ENCODE measurements around the gene OTOGL. TPM values are rescaled to one million over a fixed set of nuclear protein-coding genes. Genes with fewer than 3 reads are reported as not detected.

OTOGL gene
- total and polyA plus RNA-seq, 4 donors, result 0.20 to 0.62 (median 0.54) TPM; not detected in 1

DNA sequence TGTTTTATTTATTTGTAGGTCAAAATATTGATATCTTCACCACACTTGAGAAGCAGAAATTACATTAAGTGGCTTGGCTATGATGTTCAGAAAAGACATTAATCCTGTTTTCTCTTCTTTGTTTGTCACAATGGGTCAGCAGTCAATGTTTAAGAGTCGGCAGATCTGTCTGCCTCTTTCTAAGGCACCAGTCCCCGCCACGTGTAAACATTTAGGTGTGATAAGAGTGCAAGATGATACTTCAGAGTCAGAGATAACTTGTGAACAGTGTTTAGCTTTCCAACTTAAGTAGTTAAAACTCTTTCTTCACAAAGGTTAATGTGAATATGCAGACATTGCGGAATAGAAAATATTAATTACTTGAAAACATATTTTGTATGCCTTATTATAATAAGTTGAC, 160.9 kb downstream of the OTOGL start:
- Histone ChIP-seq H3K9me3 (ENCODE audit: control insufficient read depth, low read length) (no peaks in the 10 kb centered on the region), H3K27me3 (ENCODE audit: control insufficient read depth in 1 of 2, insufficient read depth in 2 of 2, low read length in 1 of 2) (peaks cover 0 to 2% of the 10 kb centered on the region in 2 donors), H3K27ac (ENCODE audit: low read depth in 1 of 2, low read length in 2 of 2) (no peak overlapping the region), H3K36me3 (ENCODE audit: control insufficient read depth in 1 of 2, insufficient read depth in 2 of 2, low read length in 1 of 2) (no peaks in the 10 kb centered on the region), H3K4me1 (ENCODE audit: control insufficient read depth in 1 of 2, insufficient read depth in 2 of 2, low read length in 2 of 2) (no peaks in the 10 kb centered on the region), H3K4me3 (ENCODE audit: low read length in 2 of 2) (no peak overlapping the region)
- intact Hi-C loops (cut with DNase I), result loop anchor here in 1 of 2 donors (10.0 kb wide), 1 partner anchor 705 kb away; no protein-coding TSS in a partner anchor
- ATAC-seq (ENCODE audit: low FRiP score) (no peak), DNase-seq (no peak)
- WGBS, 2 donors, result 76 to 77% methylated on average over 4 of the region's 4 CpGs

DNA sequence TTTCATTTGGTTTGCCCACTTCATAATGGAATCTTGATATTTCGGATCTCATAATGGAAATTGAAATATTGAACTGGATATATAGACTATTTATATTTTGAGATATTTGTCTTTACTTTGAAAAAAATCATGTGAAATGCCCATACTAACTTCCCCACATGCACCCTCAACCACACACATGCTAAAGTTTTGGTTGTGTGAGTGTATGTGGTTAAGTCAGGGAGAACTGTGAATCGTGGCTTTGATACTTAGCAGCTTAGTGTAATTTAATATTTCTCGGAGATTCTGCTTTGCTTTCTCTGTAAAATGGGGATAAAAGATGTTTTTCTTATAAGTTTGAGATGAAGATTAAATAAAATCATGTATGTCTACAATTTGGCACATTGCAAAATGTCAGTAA, 162.1 kb downstream of the OTOGL start:
- ATAC-seq (ENCODE audit: low FRiP score), result no peak

DNA sequence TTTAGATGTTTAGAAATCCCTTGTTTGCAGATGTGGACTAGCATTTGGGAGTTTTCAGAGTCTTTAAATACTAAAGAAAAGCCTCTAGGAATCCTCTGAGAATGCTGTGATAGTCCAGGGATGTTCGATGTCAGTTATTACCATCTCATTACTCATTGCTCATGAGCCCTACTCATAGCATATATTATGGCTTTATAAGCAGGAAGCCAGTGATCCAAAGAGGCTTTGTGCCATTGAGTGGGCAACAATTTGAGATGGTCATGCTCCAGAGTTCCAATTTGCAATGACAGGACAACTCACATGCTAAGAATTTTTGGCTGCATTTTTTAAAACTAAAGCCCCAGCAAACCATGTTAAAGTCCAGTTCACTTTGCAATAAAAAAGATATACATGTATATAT, 163.0 kb downstream of the OTOGL start:
- Histone ChIP-seq H3K4me1 (ENCODE audit: control insufficient read depth in 1 of 2, insufficient read depth in 2 of 2, low read length in 2 of 2) (no peaks in the 10 kb centered on the region), H3K36me3 (ENCODE audit: control insufficient read depth in 1 of 2, insufficient read depth in 2 of 2, low read length in 1 of 2) (no peaks in the 10 kb centered on the region), H3K27me3 (ENCODE audit: control insufficient read depth in 1 of 2, insufficient read depth in 2 of 2, low read length in 1 of 2) (peaks cover 0 to 2% of the 10 kb centered on the region in 2 donors), H3K9me3 (ENCODE audit: control insufficient read depth, low read length) (no peaks in the 10 kb centered on the region), H3K27ac (ENCODE audit: low read depth in 1 of 2, low read length in 2 of 2) (no peak overlapping the region), H3K4me3 (ENCODE audit: low read length in 2 of 2) (no peak overlapping the region)
- 73 to 86% methylated on average over 1 of the region's 1 CpG for WGBS, 2 donors
- ATAC-seq (ENCODE audit: low FRiP score), result no peak
- intact Hi-C loops (cut with DNase I), result loop anchor here in 1 of 2 donors (10.0 kb wide), 1 partner anchor 708 kb away; no protein-coding TSS in a partner anchor
- DNase-seq, result no peak

More for the DNA sequence above, 162.1 kb downstream of the OTOGL start:
- Histone ChIP-seq H3K4me1 (ENCODE audit: control insufficient read depth in 1 of 2, insufficient read depth in 2 of 2, low read length in 2 of 2) (no peaks in the 10 kb centered on the region), H3K27me3 (ENCODE audit: control insufficient read depth in 1 of 2, insufficient read depth in 2 of 2, low read length in 1 of 2) (peaks cover 0 to 2% of the 10 kb centered on the region in 2 donors), H3K4me3 (ENCODE audit: low read length in 2 of 2) (no peak overlapping the region), H3K27ac (ENCODE audit: low read depth in 1 of 2, low read length in 2 of 2) (no peak overlapping the region), H3K36me3 (ENCODE audit: control insufficient read depth in 1 of 2, insufficient read depth in 2 of 2, low read length in 1 of 2) (no peaks in the 10 kb centered on the region), H3K9me3 (ENCODE audit: control insufficient read depth, low read length) (no peaks in the 10 kb centered on the region)
- DNase-seq, result no peak
- WGBS, 2 donors, result 88 to 89% methylated on average over 3 of the region's 3 CpGs
- intact Hi-C loops (cut with DNase I), result loop anchor here in 1 of 2 donors (10.0 kb wide), 1 partner anchor 707 kb away; no protein-coding TSS in a partner anchor

DNA sequence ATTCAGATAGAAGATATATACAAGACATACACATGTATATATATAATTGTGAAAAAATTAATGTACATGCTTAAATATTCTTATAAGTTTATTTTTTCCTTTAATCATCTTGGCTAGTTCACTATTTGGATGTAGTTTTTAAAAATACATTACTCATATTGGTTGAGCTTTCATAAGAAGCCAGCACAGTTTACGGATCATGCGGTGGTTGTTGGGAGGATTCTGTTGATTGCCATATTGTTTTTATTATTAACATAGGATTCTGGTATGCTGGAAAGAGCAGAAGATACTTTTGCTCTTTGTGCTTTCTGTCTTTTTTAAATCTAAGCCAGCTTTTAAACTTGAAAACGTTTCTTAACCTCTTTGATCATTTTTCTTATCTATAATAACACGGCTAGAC, 163.4 kb downstream of the OTOGL start:
- no peaks in the 10 kb centered on the region for H3K9me3 ChIP-seq (ENCODE audit: control insufficient read depth, low read length)
- WGBS, 2 donors, result 50 to 58% methylated on average over 4 of the region's 4 CpGs
- no peak overlapping the region for H3K4me3 ChIP-seq (ENCODE audit: low read length in 2 of 2)
- ATAC-seq (ENCODE audit: low FRiP score), result no peak
- no peaks in the 10 kb centered on the region for H3K4me1 ChIP-seq (ENCODE audit: control insufficient read depth in 1 of 2, insufficient read depth in 2 of 2, low read length in 2 of 2)
- intact Hi-C loops (cut with DNase I), result loop anchor here in 1 of 2 donors (10.0 kb wide), 1 partner anchor 708 kb away; no protein-coding TSS in a partner anchor
- H3K27ac ChIP-seq (ENCODE audit: low read depth in 1 of 2, low read length in 2 of 2), result no peak overlapping the region
- no peaks in the 10 kb centered on the region for H3K36me3 ChIP-seq (ENCODE audit: control insufficient read depth in 1 of 2, insufficient read depth in 2 of 2, low read length in 1 of 2)
- DNase-seq, result no peak
- H3K27me3 ChIP-seq (ENCODE audit: control insufficient read depth in 1 of 2, insufficient read depth in 2 of 2, low read length in 1 of 2), result peaks cover 0 to 2% of the 10 kb centered on the region in 2 donors

DNA sequence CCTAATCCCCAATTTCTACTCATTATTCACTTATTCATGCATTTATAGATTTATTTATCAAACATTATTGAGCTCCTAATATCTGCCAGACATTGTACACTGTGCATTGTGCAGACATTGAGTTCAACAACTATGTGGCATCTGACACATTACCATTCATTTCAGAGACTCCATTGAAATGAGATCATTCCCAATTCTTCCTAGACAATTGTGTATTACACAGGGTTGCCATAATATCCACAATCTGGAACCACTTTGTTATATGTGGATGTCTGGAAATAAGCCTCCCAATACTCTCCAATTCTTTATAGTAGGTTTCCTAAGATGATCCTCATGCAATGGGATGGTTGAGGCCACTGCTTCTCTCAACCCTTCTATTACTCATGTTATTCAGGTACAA, 165.0 kb downstream of the OTOGL start:
- Histone ChIP-seq H3K36me3 (ENCODE audit: control insufficient read depth in 1 of 2, insufficient read depth in 2 of 2, low read length in 1 of 2) (no peaks in the 10 kb centered on the region), H3K27ac (ENCODE audit: low read depth in 1 of 2, low read length in 2 of 2) (no peak overlapping the region), H3K9me3 (ENCODE audit: control insufficient read depth, low read length) (no peaks in the 10 kb centered on the region), H3K27me3 (ENCODE audit: control insufficient read depth in 1 of 2, insufficient read depth in 2 of 2, low read length in 1 of 2) (peaks cover 0 to 2% of the 10 kb centered on the region in 2 donors), H3K4me3 (ENCODE audit: low read length in 2 of 2) (no peak overlapping the region), H3K4me1 (ENCODE audit: control insufficient read depth in 1 of 2, insufficient read depth in 2 of 2, low read length in 2 of 2) (no peaks in the 10 kb centered on the region)
- DNase-seq, result no peak
- intact Hi-C loops (cut with DNase I), result loop anchor here in 1 of 2 donors (10.0 kb wide), 1 partner anchor 710 kb away; no protein-coding TSS in a partner anchor
- no peak for ATAC-seq (ENCODE audit: low FRiP score)

DNA sequence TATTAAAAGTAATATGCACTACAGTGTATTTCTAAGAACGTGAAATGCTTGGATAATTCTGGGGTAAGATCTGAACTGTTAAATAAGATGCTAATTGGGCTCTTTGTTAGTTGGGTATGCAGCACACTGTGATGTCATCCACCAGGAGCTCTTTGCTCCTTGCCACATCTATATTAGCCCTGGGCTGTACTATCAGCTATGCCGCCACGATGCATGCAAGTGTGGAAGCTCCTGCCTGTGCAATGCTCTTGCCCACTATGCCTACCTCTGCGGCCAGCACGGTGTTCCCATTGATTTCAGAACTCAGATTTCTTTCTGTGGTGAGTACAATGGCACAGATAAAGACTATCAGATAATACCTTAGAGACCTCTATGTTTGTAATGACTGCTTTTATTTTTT, 165.6 kb downstream of the OTOGL start:
- intact Hi-C loops (cut with DNase I), result loop anchor here in 1 of 2 donors (10.0 kb wide), 1 partner anchor 710 kb away; no protein-coding TSS in a partner anchor
- WGBS, 2 donors, result 91 to 94% methylated on average over 5 of the region's 5 CpGs
- H3K4me1 ChIP-seq (ENCODE audit: control insufficient read depth in 1 of 2, insufficient read depth in 2 of 2, low read length in 2 of 2), result no peaks in the 10 kb centered on the region
- H3K27ac ChIP-seq (ENCODE audit: low read depth in 1 of 2, low read length in 2 of 2), result no peak overlapping the region
- H3K9me3 ChIP-seq (ENCODE audit: control insufficient read depth, low read length), result no peaks in the 10 kb centered on the region
- peaks cover 0 to 2% of the 10 kb centered on the region in 2 donors for H3K27me3 ChIP-seq (ENCODE audit: control insufficient read depth in 1 of 2, insufficient read depth in 2 of 2, low read length in 1 of 2)
- H3K36me3 ChIP-seq (ENCODE audit: control insufficient read depth in 1 of 2, insufficient read depth in 2 of 2, low read length in 1 of 2), result no peaks in the 10 kb centered on the region
- DNase-seq, result no peak
- no peak for ATAC-seq (ENCODE audit: low FRiP score)
- H3K4me3 ChIP-seq (ENCODE audit: low read length in 2 of 2), result no peak overlapping the region

DNA sequence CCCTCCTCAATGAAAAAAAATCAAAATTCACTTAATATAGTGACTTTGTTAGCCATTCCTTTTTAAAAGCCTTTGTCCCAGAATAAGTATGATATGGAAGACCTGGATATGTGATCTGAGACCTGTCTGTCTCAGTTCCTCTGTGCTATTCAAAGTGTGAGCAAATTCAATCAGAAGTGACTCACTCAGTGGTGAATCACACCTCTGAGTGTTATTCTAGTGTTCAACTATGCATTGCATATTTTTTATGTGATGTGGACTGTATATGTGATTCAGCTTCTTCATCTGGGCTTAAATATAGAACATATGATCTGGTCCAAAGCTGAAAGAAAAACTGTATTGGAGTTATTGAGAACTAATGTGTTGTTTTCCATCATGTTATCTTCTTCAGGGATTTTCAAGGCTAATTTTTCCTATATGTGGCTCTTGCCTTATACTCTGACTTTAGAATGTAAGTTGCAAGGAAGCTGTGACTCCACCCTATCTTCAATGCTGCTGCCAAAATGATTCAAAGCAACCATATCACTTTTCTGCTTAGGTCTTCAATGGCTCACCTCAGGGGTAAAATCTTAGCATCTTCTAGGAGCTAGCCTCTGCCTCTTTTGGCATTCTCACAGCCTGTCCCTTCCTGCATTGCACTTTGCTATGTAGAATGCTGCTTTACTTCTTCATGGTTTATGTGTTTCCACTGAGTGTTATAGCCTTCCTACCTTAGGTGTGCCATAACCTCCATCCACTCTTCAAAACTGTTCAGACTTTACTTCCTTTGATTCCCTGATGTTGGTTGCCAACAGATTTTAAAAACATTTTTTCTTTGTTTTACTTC, 169.8 kb downstream of the OTOGL start:
- ATAC-seq (ENCODE audit: low FRiP score), result no peak

DNA sequence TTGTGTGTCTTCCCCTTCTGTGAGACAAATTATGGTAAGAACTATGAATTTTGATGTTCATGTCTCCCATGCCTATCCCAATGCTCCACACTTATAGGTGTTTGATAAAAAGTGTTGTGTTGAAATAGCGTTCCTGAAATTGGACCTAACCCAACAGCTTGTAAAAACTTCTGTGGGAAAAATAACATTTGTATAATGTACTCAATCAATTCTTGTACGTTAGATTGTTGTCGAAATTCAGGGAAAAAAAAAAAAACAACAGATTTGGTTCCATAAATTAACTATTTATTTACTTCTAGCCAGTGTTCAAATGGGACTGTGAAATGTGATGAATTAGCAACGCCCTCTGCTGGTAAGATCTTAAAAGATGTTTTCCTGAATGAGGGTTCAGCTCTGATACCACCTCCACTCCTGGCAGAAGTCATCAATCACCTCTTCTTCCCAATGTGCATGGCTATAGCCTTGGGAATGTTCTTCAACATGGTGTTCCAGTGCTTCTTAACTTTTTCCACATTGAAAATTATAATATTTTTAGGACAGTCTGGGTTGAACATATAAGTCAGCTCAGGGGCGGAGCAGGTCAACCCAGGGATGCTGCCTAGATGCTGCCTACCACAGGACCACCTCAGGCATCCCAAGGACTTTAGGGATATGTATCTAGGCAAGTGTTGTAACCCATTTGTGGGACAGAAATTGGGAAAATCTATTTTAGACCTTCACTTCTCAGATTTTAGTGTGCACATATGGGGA, 170.6 kb downstream of the OTOGL start:
- no peak overlapping the region for H3K27ac ChIP-seq (ENCODE audit: low read depth in 1 of 2, low read length in 2 of 2)
- 20 to 23% methylated on average over 5 of the region's 5 CpGs for WGBS, 2 donors
- H3K9me3 ChIP-seq (ENCODE audit: control insufficient read depth, low read length), result no peaks in the 10 kb centered on the region
- no peaks in the 10 kb centered on the region for H3K4me1 ChIP-seq (ENCODE audit: control insufficient read depth in 1 of 2, insufficient read depth in 2 of 2, low read length in 2 of 2)
- DNase-seq, result no peak
- no peaks in the 10 kb centered on the region for H3K27me3 ChIP-seq (ENCODE audit: control insufficient read depth in 1 of 2, insufficient read depth in 2 of 2, low read length in 1 of 2)
- H3K4me3 ChIP-seq (ENCODE audit: low read length in 2 of 2), result peak overlapping the region in 1 of 2 donors; percentile 14
- ATAC-seq (ENCODE audit: low FRiP score), result peak; percentile 72
- intact Hi-C loops (cut with DNase I), result loop anchor here (2.0 to 10.0 kb wide), 6 partner anchors 77 to 865 kb away; no protein-coding TSS in a partner anchor
- H3K36me3 ChIP-seq (ENCODE audit: control insufficient read depth in 1 of 2, insufficient read depth in 2 of 2, low read length in 1 of 2), result no peaks in the 10 kb centered on the region

More for the DNA sequence above, 169.8 kb downstream of the OTOGL start:
- Histone ChIP-seq H3K27ac (ENCODE audit: low read depth in 1 of 2, low read length in 2 of 2) (no peak overlapping the region), H3K27me3 (ENCODE audit: control insufficient read depth in 1 of 2, insufficient read depth in 2 of 2, low read length in 1 of 2) (peaks cover 0 to 2% of the 10 kb centered on the region in 2 donors), H3K4me3 (ENCODE audit: low read length in 2 of 2) (no peak overlapping the region), H3K36me3 (ENCODE audit: control insufficient read depth in 1 of 2, insufficient read depth in 2 of 2, low read length in 1 of 2) (no peaks in the 10 kb centered on the region), H3K4me1 (ENCODE audit: control insufficient read depth in 1 of 2, insufficient read depth in 2 of 2, low read length in 2 of 2) (no peaks in the 10 kb centered on the region), H3K9me3 (ENCODE audit: control insufficient read depth, low read length) (no peaks in the 10 kb centered on the region)
- intact Hi-C loops (cut with DNase I), result loop anchor here in 1 of 2 donors (10.0 kb wide), 1 partner anchor 714 kb away; no protein-coding TSS in a partner anchor
- no peak for DNase-seq

Data from aorta (tissue), 5 donors.